Stimulated activated CD4-positive, alpha-beta T cell treated with anti-CD3 and anti-CD28 coated beads, Interleukin-15, amount 100 ng/mL, for 48 hours (primary cell): Measurements from ENCODE around the gene PKNOX2.

Experiments used
- DNase-seq, 2 donors: peaks; one replicate each; pipeline ENCODE4 v3.0.0-alpha.2; 2020; ENCODE audit warnings: low read depth in 2 of 2

Gene PKNOX2

DNA sequence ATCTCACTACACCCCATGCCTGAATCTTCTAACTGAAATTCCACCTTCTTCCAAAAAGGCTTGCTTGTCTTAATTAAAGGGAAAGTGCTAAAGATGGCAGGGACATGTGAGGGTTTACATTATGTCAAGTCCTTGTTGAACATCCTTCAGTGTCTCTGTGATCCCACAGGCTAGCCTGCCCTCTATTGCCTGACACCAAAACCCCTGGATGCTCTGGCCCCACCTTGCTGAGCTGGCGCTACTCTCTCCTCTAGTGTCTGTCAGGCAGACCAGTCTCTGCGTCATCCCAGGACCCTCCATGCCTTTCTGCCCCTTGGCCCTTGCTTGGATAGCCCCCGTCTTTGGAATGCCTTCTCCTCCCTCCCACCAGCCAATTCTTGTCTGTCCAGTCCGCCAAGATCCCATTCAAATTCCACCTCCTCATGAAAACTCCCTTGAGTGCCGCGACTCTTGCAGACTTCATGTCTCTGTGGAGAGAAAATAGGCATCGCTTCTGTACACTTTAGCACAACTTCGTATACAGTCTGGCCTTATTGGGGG is 69.3 kb downstream of the PKNOX2 start:
- no peak for DNase-seq

DNA sequence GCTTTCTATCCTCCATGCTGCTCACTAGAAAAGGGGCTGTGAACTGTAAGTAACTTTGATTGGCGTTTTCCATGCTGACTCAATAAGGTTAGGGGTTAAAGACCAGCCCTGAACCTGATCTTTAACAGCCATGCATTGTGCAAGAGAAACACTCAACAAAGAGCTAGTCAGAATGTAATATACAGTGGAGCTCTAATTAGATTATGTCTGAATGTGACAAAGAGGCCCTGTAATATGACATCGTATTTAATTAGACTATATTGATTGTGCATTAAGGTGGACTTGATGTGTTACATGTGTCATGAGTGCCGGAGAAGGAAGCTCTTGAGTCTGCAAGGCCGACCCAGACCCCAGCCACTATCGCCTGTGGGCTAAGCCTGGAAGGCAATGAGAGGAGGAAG is 70.5 kb downstream of the PKNOX2 start:
- no peak for DNase-seq

DNA sequence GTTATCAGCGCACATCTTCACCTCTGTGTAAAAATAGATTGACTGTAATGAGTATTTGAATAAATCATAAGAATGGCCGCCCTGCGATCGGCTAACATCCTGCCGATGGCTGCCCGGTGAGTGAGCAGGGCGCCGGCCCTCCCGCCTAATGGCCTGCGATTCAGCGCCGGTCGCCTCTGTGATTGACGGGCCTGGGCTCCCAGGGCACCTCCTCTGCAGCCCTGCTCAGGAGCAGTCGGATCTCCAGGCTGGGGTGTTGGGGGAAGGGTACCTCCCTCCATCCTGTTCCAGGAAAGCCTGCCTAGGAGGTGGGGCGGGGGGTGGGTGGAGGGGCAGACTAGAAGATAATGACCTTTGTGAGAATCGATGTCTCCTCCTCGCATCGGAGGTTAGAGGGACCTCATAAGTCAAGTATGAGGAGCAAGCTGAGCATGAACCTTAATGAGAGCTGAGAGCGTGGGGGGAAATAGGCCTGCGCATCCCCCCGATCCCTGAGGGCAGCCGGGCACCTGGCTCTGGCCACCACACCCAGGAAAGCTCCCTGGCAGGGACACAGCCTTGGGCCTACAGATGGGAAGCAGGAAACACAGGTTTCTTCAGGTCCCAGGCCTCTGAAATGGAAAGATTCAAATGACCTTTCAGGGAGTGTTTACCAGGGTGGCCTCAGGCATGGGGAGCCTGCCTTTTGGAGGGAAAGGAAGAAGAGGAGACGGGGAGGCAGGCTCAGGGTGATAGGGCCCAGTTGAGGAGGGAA is 71.7 kb downstream of the PKNOX2 start:
- no peak for DNase-seq

DNA sequence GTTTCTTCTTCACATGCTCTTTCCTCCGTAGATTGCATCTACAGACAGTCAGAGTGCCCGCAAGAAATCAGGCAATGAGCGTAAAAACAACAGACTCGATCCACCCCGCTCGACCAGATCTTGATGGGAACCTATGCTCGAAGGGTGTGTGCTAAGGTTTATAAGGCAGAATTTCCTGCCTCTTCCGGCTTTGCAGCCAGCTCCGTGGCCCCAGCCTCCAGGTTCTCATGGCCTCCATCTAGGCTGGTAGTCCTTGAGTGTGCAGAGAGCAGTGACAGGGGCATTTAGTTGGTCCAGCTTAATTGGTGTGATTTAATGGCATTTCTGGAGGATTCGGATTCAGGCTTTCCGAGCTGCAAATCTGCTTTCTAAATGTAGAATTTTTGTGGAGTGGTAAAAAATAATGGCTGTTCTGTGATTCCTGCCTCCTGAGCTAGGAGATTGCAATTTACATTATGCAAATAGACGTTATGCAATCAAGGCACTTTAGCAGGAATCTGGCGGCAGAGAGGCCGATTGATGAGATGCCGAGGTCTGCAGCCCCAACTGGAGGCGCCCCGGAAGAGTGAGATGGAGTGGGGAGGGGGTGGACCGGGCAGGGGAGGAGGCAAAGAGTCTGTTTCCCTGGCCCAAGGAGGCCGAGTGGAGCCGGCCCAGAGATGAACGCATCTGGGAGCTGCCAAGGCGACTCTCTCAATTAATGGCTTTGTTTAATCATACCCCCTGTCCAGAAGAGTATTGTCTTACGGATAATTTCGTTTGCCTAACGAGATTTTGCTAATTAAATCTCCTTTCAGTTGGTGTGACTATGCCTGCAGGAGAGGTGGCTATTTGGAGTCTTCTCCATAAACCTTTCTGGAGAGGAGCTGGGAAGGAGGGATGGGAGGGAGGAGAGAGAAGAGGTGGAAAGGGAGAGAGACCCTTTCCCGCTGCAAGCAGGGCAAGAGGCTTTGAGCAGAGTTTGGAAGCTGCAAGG is 75.3 kb downstream of the PKNOX2 start:
- DNase-seq: no peak

DNA sequence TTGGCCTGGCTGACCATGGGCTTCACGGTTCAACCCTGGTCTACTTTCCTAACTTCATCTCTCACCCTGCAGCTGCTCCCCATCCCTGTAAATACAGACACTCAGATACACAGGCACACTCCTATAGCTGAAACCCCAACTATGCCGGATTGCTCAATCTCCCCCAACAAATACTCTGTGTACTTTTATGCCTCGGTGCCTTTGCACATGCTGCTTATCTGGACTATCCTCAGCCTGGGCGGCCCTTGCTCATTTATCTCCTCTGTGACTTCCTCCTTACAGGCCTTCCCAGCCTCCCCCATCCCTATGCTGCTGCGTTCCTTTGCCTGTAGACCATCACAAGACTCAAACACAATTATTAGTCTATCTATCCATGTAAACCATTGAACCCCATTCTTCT is 76.6 kb downstream of the PKNOX2 start:
- no peak for DNase-seq

DNA sequence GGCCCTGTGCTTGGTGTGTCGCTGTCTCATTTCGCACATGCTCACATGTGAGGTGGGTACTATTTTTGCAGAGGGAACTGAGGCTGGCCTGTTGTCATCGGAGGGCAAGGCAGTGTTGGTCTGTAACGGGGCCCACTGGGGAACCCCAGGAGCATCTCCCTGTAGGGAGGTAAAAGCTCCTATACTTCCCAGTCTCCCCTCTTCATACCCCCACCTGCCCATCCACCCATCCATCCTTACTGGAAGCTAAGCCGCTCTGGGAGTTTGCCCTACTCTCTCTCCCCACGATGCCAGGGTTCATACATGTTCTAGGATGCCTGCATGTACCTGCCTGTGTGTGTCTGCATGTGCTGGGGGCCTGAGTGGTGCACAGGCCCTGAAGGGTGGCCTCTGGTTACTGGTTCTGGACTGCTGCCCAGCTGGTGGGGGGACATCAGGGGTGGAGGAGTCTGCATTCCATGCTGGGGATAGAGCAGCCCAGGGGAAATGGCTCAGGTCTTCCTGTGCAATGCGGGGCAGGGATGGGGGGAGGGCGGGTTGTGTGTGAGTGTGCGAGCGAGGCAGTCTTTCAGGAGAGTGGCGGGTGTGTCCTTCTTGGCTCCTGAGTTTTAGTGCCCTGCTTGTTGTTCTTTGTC is 77.7 kb downstream of the PKNOX2 start:
- DNase-seq: no peak

DNA sequence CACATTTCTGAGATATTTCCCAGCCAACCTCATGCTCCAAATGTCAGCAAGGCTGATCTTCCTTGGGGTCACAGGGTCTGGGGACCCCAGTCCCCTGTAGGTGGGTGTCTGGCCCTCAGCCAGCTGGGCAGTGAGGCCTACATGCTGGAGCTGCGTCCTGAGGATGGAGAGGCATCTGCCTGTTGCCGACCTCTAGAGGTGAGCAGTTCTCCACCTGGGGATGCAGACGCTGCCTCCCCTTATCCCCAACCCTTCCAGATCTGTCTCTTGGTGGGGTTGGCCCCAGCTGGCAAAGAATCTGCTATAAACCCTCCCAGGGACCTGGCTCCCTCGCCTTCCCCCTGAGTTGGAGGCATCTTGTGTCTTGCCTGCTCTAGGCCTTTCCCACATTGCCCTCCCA is 79.6 kb downstream of the PKNOX2 start:
- DNase-seq: no peak

DNA sequence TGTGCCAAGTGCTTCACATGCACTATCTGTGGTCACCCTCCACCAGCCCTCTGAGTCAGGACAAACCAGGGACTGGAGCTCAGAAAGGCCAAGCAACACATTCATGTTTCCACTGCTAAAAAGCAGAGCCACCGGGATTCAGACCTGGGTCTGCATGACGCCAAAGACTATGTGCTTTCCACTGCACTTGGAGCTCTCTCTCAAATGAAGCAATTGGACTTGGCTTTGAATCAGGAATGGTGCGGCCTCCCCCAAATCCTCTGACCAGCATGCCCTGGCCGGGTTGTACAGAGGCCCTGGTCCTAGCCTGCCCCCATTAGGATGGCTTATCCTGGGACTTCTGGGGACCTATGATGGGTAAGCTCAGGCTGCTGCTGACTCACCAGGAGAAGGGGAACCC is 80.7 kb downstream of the PKNOX2 start:
- no peak for DNase-seq

DNA sequence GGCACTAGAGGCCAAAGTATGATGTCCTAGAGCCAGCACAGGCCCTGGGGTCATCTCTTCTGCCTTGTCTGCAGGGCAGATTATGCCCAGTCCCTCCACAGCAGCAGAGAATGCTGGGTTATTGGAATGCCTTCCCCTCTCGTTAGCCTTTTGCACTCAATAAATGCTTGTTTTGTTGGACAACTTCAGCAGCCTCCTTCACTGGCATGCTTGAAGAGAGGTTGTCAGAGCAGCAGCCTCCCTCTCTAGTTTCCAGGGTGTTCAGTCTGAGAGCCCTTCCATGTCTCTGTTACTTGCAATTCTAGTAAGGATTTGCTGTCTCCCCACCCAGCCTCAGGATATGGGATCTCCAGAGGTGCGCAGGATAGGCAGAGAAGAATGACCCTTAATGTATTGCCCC is 82.9 kb downstream of the PKNOX2 start:
- DNase-seq: no peak

DNA sequence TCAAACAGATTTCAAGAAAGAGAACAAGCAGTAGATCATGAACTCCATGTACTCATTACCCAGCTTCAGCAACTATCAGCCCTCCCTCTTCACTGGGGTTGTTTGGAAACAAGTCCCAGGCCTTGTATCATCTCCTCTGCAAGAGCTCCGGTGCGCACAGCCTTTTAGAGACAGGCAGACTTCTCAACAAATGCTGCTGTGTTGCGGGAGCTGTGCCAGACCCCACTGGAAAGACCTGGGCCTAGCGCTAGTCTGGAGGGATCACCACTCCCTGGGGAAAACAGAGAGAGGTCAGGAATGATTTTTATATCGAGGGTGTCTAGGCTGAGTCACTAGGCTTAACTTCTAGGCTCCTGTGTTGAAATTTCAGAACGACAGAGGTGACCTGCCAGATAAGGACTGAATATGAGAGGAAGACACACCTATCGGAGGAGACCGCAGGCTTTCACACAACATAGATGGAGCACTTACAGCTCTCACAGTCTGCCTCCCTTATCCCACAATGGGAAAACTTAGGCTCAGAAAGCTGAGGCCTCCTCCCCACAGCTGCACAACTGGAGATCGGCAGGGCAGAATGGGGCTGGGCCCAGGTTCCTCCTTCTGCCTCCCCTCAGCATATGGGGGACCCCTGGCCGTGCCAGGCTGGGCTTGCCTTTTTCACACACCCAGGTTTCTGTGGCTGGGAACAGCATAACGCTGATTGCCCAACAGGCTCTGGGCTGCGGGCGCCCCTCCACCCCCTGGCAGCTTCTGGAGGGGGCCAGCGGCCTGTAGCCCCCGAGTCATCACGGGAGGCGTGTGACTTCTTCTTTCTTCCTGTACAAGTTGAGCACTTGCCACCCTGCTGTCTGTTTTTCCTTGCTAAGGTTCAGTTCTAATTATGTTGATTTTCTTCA is 86.0 kb downstream of the PKNOX2 start:
- no peak for DNase-seq

DNA sequence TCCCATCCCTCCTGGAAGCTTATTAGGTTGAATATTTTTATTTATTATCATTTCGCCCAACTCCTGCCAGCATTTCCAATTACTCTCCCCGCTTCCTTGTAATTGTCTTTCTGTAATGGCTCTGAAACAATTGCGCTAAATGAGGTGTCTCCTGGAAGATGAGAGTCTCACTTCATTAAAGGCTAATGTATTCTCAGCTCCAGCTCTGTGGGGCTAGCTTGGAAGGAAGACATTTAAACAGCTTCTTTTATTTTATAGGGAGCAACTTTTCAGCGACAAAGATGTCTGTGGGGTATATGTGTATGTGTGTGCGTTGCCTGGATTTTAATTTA is 86.6 kb downstream of the PKNOX2 start:
- no peak for DNase-seq

DNA sequence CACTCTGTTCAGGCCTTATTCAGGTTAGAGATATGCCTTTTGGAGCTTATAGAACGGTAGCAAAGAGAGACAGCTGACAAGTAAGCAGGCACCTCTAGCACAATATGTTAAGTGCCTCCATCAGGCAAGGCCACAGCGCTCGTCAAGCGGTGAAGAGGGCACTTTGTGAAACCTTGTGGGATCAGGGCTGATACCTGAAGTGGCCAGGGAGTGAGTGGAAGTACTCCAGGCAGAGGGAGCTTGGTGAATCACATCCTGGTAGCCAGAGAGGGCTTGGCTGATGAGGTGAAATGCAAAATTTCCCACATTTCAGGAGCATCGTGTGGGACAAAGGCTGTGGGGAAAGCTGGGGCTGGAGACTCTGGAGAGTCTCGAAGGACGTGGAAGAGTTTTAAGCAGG is 87.4 kb downstream of the PKNOX2 start:
- DNase-seq: no peak

DNA sequence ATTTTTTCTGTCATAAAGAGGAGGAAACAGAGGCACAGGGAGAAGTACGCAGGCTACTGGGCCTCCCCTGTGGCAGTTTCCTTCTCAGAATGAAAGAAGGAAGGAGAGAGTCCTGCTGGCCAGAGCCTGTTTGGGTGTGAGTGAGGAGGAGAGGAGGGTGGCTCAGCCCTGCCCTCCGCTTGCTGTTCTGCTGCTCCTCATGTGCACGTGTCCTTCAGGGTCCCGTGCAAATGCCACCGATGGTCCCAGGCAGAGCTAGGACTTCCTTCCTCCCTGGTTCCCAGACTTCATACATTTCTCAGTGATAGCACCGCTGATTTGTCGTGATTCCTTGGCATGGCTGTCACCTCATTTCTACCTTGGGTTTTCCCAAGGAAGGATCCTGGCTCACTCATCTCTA is 88.7 kb downstream of the PKNOX2 start:
- DNase-seq: no peak

DNA sequence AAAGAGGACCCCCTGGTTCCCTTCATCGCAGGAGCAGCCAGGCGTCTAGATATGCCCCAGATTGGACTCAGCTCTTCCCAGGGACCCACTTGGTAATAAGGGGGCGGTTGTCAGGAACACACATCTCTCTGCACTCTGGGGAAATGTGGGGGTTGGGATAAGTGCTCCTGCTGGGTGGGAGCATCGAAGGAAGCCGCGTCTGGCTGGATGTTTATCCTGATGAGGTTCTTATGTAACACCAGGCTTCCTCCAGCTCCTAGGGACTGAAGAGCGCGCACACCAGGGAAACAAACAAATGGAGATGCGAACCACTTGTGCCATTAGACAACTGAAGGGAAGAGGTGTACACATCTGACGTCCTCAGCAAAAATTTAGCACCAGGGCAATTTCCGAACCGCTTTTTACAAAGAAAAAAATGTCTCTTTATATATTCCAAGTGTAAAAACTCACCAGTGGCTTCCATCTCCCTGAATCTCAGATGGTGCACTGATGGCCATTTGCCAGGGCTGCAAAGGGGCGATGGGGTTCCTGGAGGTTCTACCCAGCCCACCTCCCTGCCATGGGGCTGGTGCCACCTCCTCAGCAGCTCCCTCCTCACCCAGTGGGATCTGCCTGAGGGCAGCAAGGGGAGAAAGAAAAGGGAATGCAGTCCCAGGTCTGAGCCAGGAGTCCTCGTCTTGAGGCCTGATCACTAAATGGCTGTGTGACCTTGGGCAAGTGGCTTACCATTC is 89.4 kb downstream of the PKNOX2 start:
- DNase-seq: no peak

DNA sequence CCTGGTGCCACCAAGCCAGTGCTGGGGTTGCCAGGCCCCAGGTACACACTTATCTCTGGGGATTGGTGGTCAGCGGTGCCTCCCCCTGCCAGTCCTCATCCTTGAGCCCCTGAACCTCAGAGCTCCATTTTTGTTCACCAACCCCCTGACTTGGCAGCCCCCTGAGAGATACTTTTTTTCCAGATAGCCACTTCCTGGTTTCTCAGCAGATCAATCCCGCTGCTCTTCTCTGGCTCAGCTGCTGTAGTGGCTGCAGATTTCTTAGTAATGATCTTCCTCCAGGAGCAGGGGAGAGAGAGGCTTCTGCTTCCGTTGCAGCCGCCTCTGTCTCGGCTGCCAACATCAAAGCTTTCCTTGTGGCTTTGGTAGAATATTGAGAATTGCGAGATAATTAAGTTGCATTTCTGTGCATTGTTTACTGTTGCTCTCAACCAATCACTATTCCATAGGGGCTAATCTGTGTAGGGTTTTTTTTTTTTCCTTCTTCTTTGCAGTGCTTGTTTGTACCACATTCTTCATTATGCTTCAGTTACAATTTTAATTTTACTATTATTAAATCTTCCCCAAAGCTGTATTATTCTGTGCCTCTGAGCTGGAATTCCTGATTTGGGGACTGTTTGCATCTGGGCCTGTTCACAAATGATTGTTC is 92.1 kb downstream of the PKNOX2 start:
- no peak for DNase-seq

DNA sequence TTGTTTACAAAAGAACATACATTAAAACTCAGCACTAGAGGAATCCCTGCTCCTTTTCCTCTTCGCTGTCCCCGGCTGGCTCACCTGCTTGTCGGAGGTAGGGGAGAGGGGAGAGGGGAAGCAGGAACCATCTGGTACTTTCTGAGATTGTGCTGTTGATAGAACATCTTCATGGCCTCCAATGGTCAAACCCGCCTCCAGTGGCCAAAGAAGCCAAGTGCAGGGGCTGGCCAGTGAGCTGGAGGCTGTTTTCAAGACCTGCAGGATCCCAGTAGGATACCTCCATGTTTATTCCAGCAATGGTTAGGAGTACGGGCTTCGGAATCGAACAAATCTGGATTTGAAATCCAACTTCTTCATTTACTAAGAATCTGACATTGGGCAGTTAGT is 92.6 kb downstream of the PKNOX2 start:
- DNase-seq: no peak

DNA sequence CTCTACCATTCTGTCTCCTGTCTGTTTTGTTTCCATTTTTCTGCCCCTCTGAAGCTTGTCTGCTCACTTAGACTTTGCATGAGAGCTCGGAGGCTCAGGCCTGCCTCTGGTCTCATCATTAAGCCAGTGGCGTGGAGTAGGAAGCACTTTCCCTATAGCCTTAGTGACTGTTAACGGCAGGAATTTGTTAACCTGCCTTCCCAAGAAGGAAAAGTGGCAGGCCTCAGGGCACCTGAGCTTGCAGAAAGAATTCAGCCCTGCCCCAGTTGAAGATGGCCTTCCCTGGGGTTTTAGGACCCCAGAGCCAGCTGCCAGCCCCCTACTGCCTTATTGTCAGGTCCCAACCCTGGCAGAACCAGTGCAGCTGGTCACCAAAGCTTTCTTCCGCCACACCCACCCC is 93.2 kb downstream of the PKNOX2 start:
- no peak for DNase-seq

DNA sequence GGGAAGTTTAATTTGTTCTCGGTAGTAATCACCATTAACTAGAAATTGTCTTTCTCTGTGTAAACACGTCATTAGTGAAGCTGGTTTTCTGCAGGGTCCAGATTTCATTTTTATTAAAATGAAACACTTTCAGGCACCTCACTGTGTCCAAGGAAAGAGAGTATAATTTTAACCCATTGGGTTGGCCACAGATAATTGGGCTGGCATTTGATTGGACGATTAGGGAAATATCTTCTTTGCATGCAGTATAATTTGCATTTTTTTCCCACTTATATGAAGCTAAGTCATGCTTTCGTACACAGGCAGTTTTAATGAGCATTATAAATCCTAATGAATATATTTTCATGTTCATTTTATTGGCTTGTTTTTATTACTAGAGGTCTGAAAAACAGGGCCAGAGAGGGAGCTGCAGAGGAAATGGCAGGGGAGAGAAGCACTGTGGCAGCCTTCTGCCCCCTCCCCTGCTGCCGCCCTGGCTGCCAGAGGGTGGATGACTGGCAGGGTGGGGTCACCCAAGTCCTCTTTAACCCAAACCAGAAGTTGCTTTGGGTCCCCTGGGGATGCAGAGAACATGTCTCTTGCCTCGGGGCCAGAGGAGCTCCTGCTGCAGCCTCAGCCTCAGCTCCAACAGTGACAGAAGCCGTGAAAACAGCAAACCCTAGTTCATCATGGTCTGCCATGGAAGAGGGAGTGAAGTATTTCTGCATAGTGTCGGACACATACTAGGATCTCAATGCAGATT is 93.9 kb downstream of the PKNOX2 start:
- no peak for DNase-seq

DNA sequence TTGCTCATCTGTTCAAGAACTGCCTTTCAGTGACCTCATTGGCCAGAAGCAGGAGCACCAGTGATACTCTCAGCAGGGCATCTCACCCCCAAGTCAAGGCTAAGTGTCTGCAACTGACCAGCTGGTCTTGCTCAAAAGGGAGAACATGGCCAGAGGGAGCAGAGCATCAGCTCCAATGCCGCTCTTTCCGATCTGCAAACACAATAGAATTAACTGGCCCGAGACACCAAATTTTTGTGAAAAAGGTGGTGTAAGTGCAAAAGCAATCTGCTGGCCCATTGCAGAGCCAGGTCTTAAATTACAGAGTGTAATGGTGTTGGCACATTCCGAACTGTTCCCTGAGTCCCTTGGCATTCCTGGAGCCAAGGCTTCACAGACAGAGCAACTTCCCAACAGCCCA is 97.0 kb downstream of the PKNOX2 start:
- DNase-seq: no peak
